ENCODE data around the gene RMDN2.
A peak's percentile ranks its signal among the peaks of the same experiment; 100 is the strongest.

The RMDN2 gene

GRCh38 chr2:37925063-37925897 is at the start of gene RMDN2:
RMDN2 (plus strand) TSS chr2:37925287; CDS start chr2:37929278, 3,991 bp downstream.
- DNase-seq, result peak; percentile 66

GRCh38 chr2:37875403-37875906 is 49.6 kb upstream of the RMDN2 start:
- no peak for DNase-seq

- no peak for DNase-seq
Measured at GRCh38 chr2:37876227-37876626, 48.9 kb upstream of the RMDN2 start.

GRCh38 chr2:37877457-37878315 is 47.4 kb upstream of the RMDN2 start:
- peak; percentile 86 for DNase-seq

GRCh38 chr2:37878536-37878935 is 46.6 kb upstream of the RMDN2 start:
- no peak for DNase-seq

- DNase-seq, result no peak
Measured at GRCh38 chr2:37880551-37880950, 44.5 kb upstream of the RMDN2 start.

- no peak for DNase-seq
Measured at GRCh38 chr2:37881397-37881796, 43.7 kb upstream of the RMDN2 start.

GRCh38 chr2:37882036-37882435 is 43.1 kb upstream of the RMDN2 start:
- DNase-seq, result no peak

GRCh38 chr2:37883518-37883917 is 41.6 kb upstream of the RMDN2 start:
- no peak for DNase-seq

- DNase-seq, result no peak
Measured at GRCh38 chr2:37885329-37885993, 39.6 kb upstream of the RMDN2 start.

- no peak for DNase-seq
Measured at GRCh38 chr2:37886745-37887144, 38.3 kb upstream of the RMDN2 start.

GRCh38 chr2:37887286-37887685 is 37.8 kb upstream of the RMDN2 start:
- no peak for DNase-seq

- peak; percentile 41 for DNase-seq
Measured at GRCh38 chr2:37890893-37891495, 34.1 kb upstream of the RMDN2 start.

GRCh38 chr2:37891846-37892435 is 33.1 kb upstream of the RMDN2 start:
- DNase-seq, result no peak

- no peak for DNase-seq
Measured at GRCh38 chr2:37892436-37893114, 32.5 kb upstream of the RMDN2 start.

- DNase-seq, result no peak
Measured at GRCh38 chr2:37893327-37893726, 31.8 kb upstream of the RMDN2 start.

GRCh38 chr2:37894047-37894446 is 31.0 kb upstream of the RMDN2 start:
- no peak for DNase-seq

- no peak for DNase-seq
Measured at GRCh38 chr2:37894601-37895000, 30.5 kb upstream of the RMDN2 start.

GRCh38 chr2:37895140-37895539 is 29.9 kb upstream of the RMDN2 start:
- DNase-seq, result no peak

GRCh38 chr2:37896319-37896718 is 28.8 kb upstream of the RMDN2 start:
- no peak for DNase-seq

- no peak for DNase-seq
Measured at GRCh38 chr2:37897511-37897910, 27.6 kb upstream of the RMDN2 start.

GRCh38 chr2:37898448-37898847 is 26.6 kb upstream of the RMDN2 start:
- no peak for DNase-seq
